NCI-H345 treated with DMSO at 0.1 percent for 48 hours (cell line): Measurements from ENCODE around the gene TTC39B.
A peak's percentile ranks its signal among the peaks of the same experiment; 100 is the strongest.

Experiments used
- DNase-seq: peaks from one replicate; lab custom pipeline; 2025; ENCODE audit not compliant: unreplicated experiment; lab: John Stamatoyannopoulos, UW

Gene TTC39B

DNA sequence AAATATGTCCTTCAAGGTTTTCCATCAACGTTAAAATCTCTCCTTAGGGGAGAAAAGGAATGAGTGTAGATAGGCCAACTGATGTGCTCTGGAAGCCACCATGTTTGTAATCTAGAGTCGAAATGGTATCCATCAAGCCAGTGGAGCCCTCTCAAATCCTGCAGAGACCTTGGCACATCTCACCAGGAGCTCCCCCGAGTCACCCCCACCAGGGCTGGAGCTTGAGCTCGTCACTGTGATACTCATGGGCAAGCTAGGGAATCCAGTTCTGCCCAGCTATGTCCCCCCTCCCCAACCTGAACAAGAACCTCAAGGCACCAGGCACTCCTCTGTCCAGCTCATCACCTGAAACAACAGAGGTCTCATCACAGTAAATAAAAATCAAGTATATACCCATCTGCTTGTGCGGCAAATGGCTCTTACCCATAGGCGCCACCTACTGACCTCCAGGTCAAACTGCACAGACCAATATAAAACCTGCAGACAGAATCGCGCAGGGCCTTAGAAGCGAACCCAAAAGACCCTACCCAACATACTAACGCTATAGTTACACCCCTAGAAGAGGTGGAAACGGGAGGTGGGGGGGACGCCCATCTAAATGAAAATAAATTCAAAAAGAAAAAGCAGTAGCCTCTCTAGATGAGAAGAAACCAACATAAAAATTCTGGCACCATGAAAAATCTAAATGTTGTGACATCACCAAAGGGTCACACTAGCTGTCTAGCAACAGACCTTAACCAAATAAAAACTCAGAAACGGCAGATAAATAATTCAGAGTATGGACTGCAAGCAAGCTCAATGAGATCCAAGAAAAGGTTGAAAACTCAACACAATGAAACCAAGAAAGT, 75.0 kb downstream of the TTC39B start:
- DNase-seq = no peak

GRCh38 chr9:15229409-15229808, 77.6 kb downstream of the TTC39B start:
- no peak for DNase-seq

DNA sequence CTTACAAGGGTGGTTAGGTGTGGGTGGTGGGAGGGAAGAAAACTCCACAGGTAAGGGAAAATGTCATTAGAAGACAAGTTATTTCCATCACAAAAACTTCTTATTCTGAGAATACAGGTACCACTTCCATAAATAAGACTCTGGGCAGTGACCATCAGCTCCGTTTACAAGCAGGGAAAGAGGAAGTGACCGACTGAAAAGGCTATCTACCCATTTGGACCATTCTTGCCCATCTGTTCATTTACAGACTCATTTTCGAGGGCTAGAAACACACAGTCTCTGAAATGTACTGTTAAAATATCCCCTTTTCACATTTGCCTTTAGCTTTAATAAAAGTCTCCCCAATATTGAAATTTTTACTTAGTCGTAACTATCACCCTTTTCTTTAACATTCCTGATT, 79.5 kb downstream of the TTC39B start:
- DNase-seq = no peak

GRCh38 chr9:15225564-15226126, 81.4 kb downstream of the TTC39B start:
- no peak for DNase-seq

- DNase-seq = no peak
These were observed 84.7 kb downstream of the TTC39B start for GRCh38 chr9:15222313-15222712.

DNA sequence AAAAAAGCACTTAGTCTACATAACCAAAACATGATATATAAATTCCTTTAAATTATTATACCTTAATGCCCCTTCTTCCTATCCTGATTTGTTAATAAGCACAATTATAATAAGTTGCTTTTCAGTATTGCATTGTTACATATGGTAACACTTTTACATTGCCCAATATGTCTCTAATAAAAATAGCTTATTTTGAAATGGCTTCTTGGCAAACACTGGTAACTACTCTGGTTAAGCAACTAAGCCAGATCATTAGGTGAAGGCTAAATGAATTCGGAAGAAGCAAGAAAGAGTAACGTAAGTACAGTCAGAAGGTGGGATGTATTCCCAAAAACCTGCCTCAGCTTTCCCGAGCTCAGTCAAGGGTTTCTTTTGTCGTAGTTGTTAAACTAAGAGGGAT, 85.3 kb downstream of the TTC39B start:
- DNase-seq = no peak

GRCh38 chr9:15220658-15221318, 86.2 kb downstream of the TTC39B start:
- DNase-seq = no peak

DNA sequence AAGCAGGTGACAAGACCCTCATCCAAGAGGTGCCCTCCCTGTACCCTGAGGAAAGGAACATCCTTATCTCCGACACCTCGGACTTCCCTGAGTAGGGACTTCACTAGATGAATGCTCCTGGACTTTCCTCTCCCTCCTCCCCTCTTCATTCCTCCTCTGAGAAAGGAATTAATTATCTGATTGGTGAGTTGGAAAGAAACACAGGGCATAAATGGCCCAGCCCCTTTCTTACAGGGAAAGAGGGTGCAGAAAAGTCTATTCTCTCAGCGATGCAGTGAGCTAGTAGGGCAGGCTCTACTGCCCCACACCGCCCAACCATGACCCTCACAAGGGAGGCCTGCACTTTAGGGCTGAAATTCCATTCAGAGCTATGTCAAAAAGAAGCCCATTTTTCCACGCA, 87.5 kb downstream of the TTC39B start:
- DNase-seq = no peak

- DNase-seq = no peak
These were observed 88.0 kb downstream of the TTC39B start for GRCh38 chr9:15218994-15219393.

- no peak for DNase-seq
These were observed 93.8 kb downstream of the TTC39B start for GRCh38 chr9:15213249-15213648.

- no peak for DNase-seq
These were observed 95.1 kb downstream of the TTC39B start for GRCh38 chr9:15211815-15212495.

GRCh38 chr9:15211160-15211814, 95.7 kb downstream of the TTC39B start:
- DNase-seq = peak; percentile 61

DNA sequence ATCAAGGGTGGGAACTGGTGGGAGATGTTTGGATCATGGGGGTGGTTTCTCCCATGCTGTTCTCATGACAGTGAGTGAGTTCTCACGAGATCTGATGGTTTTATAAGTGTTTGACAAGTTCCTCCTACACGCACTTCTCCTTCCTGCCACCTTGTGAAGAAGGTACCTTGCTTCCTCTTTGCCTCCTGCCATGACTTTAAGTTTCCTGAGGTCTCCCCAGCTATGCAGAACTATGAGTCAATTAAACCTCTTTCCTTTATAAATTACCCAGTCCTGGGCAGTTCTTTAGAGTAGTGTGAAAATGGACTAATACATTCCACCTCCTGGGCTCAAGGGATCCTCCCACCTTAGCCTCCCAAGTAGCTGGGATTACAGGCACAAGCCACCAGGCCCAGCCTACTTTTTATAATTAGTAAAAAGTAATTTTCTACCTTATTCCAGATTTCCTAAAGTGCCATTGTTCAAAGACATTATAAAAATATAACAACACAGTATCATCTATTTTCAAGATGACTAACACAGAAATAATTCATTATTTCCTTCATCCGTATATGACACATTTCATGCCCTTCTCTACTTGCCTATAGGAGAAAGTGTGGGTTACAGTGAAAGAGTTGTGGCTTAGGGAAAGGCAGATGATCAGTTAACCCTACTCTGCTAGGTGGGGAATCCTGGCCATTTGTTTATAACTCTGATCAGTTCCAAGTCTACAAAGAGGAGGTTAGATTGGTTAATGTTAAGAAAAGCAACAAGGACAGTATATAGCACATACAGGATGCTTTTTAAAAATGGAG, 99.9 kb downstream of the TTC39B start:
- DNase-seq = no peak

GRCh38 chr9:15205632-15206420, 101.2 kb downstream of the TTC39B start:
- no peak for DNase-seq

DNA sequence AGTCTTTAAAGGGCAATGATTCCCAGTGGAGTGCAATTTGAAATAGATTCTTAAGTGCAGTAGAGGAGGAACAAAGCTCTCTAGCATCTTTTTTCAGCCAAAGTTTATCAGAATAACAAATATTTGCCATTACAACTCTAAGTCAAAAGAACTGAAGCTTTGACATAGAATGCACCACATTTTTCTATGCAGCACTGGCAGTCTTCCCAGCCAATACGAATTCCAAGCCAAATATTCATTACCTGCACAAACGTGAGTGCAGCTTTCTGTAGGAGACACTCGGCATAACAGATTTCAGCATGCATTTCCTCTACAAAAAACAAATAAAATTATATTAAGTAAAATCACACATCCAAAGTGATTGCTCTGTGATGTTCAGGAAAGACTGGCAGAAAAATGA, 103.4 kb downstream of the TTC39B start:
- DNase-seq = no peak

- DNase-seq = no peak
These were observed 106.9 kb downstream of the TTC39B start for GRCh38 chr9:15200111-15200510.

DNA sequence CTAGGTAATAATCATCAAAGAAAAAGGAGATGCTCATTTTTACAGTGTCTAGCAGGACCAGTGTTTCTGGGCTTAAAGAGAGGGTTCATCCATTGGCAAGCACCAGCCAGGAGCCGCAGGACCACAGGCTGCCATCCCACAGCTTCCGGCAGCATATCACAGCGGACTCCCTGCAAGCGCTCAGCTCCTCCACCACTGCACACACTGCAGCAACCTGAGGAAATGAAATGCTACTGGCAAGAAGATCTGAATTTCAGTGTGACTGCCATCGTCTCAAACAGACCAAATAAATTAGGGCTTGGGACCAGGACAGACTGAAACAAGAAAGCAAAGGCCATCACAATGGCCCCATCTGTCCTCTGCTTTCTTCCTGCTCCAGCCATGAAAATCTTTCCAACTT, 114.2 kb downstream of the TTC39B start:
- DNase-seq = no peak

- no peak for DNase-seq
These were observed 115.6 kb downstream of the TTC39B start for GRCh38 chr9:15191378-15191777.

DNA sequence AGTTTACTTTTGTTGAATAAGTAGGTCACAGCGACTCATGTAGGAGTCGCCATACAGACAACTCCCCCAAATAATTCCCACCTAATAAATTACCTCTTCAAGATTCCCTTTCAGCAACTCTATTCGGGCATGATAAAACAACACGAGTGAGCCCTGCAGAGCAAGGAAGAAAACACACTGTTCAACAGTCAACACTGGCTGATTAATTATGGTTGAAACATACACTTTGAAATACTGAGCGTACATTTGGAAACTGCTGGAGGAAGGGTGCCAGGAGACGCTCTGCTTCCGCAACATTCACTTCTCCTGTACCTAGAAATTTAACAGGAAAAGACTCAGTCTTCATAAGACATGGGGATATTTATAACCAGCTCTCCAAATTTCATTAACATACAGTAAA, 117.5 kb downstream of the TTC39B start:
- no peak for DNase-seq

GRCh38 chr9:15187589-15187988, 119.4 kb downstream of the TTC39B start:
- no peak for DNase-seq
